GM12864 (cell line): ENCODE results near the gene ITGBL1.

Source experiments
- DNase-seq: peaks from one replicate; pipeline ENCODE4 v3.0.0-alpha.2; 2011; ENCODE audit warnings: low read depth
- H3K4me3 ChIP-seq: 2 replicates; pipeline ENCODE4 v1.5.1; 2011; ENCODE audit warnings: mild to moderate bottlenecking, low read depth, low read length, control low read depth
- CTCF ChIP-seq: IDR thresholded peaks from 2 replicates; pipeline ENCODE4 v1.5.1; 2011; ENCODE audit warnings: low read depth, mild to moderate bottlenecking, moderate library complexity, low read length, control low read depth, inconsistent platforms; ENCODE audit errors: missing control alignments

Gene ITGBL1

GRCh38 chr13:101648766-101649487, 196.5 kb downstream of the ITGBL1 start:
- DNase-seq: no peak
- TF ChIP-seq CTCF: no peak

GRCh38 chr13:101649488-101650126, 197.1 kb downstream of the ITGBL1 start:
- DNase-seq: no peak
- TF ChIP-seq CTCF: no peak
- H3K4me3 ChIP-seq: no peak overlapping the region

More at GRCh38 chr13:101648766-101649487, 196.5 kb downstream of the ITGBL1 start:
- no peak overlapping the region for H3K4me3 ChIP-seq

GRCh38 chr13:101654883-101655282, 202.4 kb downstream of the ITGBL1 start:
- DNase-seq: no peak
- no peak for TF ChIP-seq CTCF

GRCh38 chr13:101655435-101655834, 203.0 kb downstream of the ITGBL1 start:
- DNase-seq: no peak
- H3K4me3 ChIP-seq: no peak overlapping the region
- TF ChIP-seq CTCF: no peak

More at GRCh38 chr13:101654883-101655282, 202.4 kb downstream of the ITGBL1 start:
- no peak overlapping the region for H3K4me3 ChIP-seq

- H3K4me3 ChIP-seq: no peak overlapping the region
- no peak for DNase-seq
- no peak for TF ChIP-seq CTCF
These were observed 208.2 kb downstream of the ITGBL1 start for GRCh38 chr13:101660711-101661110.

- DNase-seq: no peak
- no peak for TF ChIP-seq CTCF
- no peak overlapping the region for H3K4me3 ChIP-seq
These were observed 209.4 kb downstream of the ITGBL1 start for GRCh38 chr13:101661839-101662238.
